CD4-positive, alpha-beta T cell treated with Interleukin-21 for 1 hour (primary cell): ENCODE results near the gene IL17D.
A peak's percentile ranks its signal among the peaks of the same experiment; 100 is the strongest.
"Not testable (repeated sequence)": the region's sequence is repeated elsewhere in the genome, so short reads cannot be mapped to it uniquely, and the experiment has no call there.

ENCODE experiments used
- DNase-seq: peaks from one replicate; pipeline ENCODE4 v3.0.0-alpha.2; 2020

The IL17D gene

GRCh38 chr13:20702915-20703779 lies at the start of gene IL17D:
IL17D (plus strand) TSS chr13:20703699; CDS start chr13:20704002, 303 bp downstream.
- DNase-seq = peak; percentile 45

- no peak for DNase-seq
Observed at GRCh38 chr13:20654156-20654555, 49.3 kb upstream of the IL17D start.

- DNase-seq = no peak
Observed at GRCh38 chr13:20658451-20659040, 45.0 kb upstream of the IL17D start.

- DNase-seq = no peak
Observed at GRCh38 chr13:20664351-20664750, 39.1 kb upstream of the IL17D start.

- DNase-seq = no peak
Observed at GRCh38 chr13:20666948-20667347, 36.6 kb upstream of the IL17D start.

- DNase-seq = no peak
Observed at GRCh38 chr13:20667857-20668437, 35.6 kb upstream of the IL17D start.

GRCh38 chr13:20669162-20669561 lies 34.3 kb upstream of the IL17D start:
- peak; percentile 13 for DNase-seq

- DNase-seq = no peak
Observed at GRCh38 chr13:20671789-20672188, 31.7 kb upstream of the IL17D start.

GRCh38 chr13:20672772-20673171 lies 30.7 kb upstream of the IL17D start:
- no peak for DNase-seq

GRCh38 chr13:20673715-20674114 lies 29.8 kb upstream of the IL17D start:
- DNase-seq = no peak

- DNase-seq = no peak
Observed at GRCh38 chr13:20676213-20676612, 27.3 kb upstream of the IL17D start.

- DNase-seq = not testable (repeated sequence)
Observed at GRCh38 chr13:20678606-20679005, 24.9 kb upstream of the IL17D start.

GRCh38 chr13:20679879-20680278 lies 23.6 kb upstream of the IL17D start:
- DNase-seq = no peak

- DNase-seq = no peak
Observed at GRCh38 chr13:20680416-20681080, 23.0 kb upstream of the IL17D start.

GRCh38 chr13:20681481-20681880 lies 22.0 kb upstream of the IL17D start:
- not testable (repeated sequence) for DNase-seq

GRCh38 chr13:20682061-20682460 lies 21.4 kb upstream of the IL17D start:
- no peak for DNase-seq

- no peak for DNase-seq
Observed at GRCh38 chr13:20684041-20684440, 19.5 kb upstream of the IL17D start.

GRCh38 chr13:20684546-20684945 lies 19.0 kb upstream of the IL17D start:
- no peak for DNase-seq

GRCh38 chr13:20685092-20685491 lies 18.4 kb upstream of the IL17D start:
- DNase-seq = no peak

- no peak for DNase-seq
Observed at GRCh38 chr13:20686167-20686566, 17.3 kb upstream of the IL17D start.

GRCh38 chr13:20686863-20687579 lies 16.5 kb upstream of the IL17D start:
- no peak for DNase-seq

GRCh38 chr13:20689291-20689690 lies 14.2 kb upstream of the IL17D start:
- DNase-seq = no peak

GRCh38 chr13:20691616-20692015 lies 11.9 kb upstream of the IL17D start:
- no peak for DNase-seq
